ENCODE measurements around the gene NUP62. TPM values are rescaled to one million over a fixed set of nuclear protein-coding genes. Genes with fewer than 3 reads are reported as not detected.

The NUP62 gene
- total RNA-seq, 1 experiment from 2014 or later: 85.2 TPM

DNA sequence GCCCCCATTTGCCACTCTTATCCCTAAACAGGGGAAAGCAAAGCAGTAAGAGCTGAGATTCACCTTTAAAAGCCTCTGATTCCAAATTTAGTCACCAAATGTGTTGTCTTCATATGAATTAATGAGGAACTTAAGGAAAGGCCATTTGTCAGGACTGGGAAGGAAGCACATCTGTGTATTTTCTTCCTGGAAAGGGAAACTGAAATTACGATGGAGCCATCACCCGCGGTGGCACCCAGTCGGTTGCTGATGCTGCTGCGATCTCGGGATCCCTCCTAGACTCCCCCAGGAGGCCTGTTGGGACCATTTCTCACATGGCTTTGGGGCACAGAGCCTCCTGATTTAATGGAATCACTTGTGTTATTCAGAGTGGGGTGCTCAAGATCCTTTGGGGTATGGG, 25.2 kb downstream of the NUP62 start:
- Histone ChIP-seq H3K9me2 (ENCODE audit: insufficient read depth) (no peaks in the 10 kb centered on the region), H3K27ac (ENCODE audit: low read depth, low read length) (no peak overlapping the region), H3K4me2 (ENCODE audit: low read length) (no peak overlapping the region), H3K27me3 (ENCODE audit: insufficient read depth, low read length) (no peaks in the 10 kb centered on the region), H3K4me3 (replicated peaks in 1 of 2; ENCODE audit: low read depth in 1 of 2, low read length in 2 of 2) (no peak overlapping the region), H3K9me3 (ENCODE audit: control insufficient read depth in 1 of 2, insufficient read depth in 1 of 2, low read depth in 1 of 2, low read length in 2 of 2) (no peaks in the 10 kb centered on the region), H2AFZ (ENCODE audit: low read depth, low read length, poor library complexity, severe bottlenecking) (no peak overlapping the region), H4K20me1 (ENCODE audit: insufficient read depth) (no peaks in the 10 kb centered on the region), H3K4me1 (ENCODE audit: control insufficient read depth in 1 of 2, insufficient read depth in 2 of 2, low read length in 2 of 2) (no peaks in the 10 kb centered on the region), H3K9ac (ENCODE audit: low read length) (no peak overlapping the region), H3K79me2 (ENCODE audit: insufficient read depth, low read length) (peaks cover 4% of the 10 kb centered on the region; the same call in 1 of the 2 replicates), H3K36me3 (ENCODE audit: control insufficient read depth in 1 of 2, insufficient read depth in 2 of 2, low read length in 2 of 2) (peaks cover 4 to 26% of the 10 kb centered on the region in 2 experiments; a peak in 3 of 4 replicates)
- BruUV-seq (replicated peaks): no TSS peak
- TF ChIP-seq ZNF274 (IDR thresholded peaks at IDR 0.05; ENCODE audit: low read depth, low read length) (no peak), TCF7L2 (IDR thresholded peaks at IDR 0.05; ENCODE audit: borderline replicate concordance, extremely low read depth, insufficient read depth, insufficient read length) (no peak), CEBPB (IDR thresholded peaks at IDR 0.05; ENCODE audit: low read depth) (no peak), SIN3A (IDR thresholded peaks at IDR 0.05; ENCODE audit: low read depth) (no peak), JUND (IDR thresholded peaks at IDR 0.05) (no peak), ELF1 (IDR thresholded peaks at IDR 0.05; ENCODE audit: borderline replicate concordance, low read depth) (no peak), SP1 (IDR thresholded peaks at IDR 0.05; ENCODE audit: low read depth) (no peak), EZH2phosphoT487 (IDR thresholded peaks at IDR 0.05; ENCODE audit: borderline replicate concordance) (no peak), POLR2AphosphoS5 (IDR thresholded peaks at IDR 0.05; ENCODE audit: low read depth, low read length) (no peak), CBX3 (IDR thresholded peaks at IDR 0.05; ENCODE audit: low read depth) (no peak), SRF (IDR thresholded peaks at IDR 0.05; ENCODE audit: low read depth) (no peak), POLR2A (IDR thresholded peaks at IDR 0.05; ENCODE audit: borderline replicate concordance, extremely low read depth, insufficient read depth, insufficient read length) (no peak), FOSL1 (IDR thresholded peaks at IDR 0.05; ENCODE audit: low read depth) (no peak), YY1 (IDR thresholded peaks at IDR 0.05; ENCODE audit: extremely low read depth, insufficient replicate concordance, low read depth, low read length) (no peak)
- TF ChIP-seq, protein P1, sequence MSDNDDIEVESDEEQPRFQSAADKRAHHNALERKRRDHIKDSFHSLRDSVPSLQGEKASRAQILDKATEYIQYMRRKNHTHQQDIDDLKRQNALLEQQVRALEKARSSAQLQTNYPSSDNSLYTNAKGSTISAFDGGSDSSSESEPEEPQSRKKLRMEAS (IDR thresholded peaks at IDR 0.05): no peak
- TF ChIP-seq, protein P2, sequence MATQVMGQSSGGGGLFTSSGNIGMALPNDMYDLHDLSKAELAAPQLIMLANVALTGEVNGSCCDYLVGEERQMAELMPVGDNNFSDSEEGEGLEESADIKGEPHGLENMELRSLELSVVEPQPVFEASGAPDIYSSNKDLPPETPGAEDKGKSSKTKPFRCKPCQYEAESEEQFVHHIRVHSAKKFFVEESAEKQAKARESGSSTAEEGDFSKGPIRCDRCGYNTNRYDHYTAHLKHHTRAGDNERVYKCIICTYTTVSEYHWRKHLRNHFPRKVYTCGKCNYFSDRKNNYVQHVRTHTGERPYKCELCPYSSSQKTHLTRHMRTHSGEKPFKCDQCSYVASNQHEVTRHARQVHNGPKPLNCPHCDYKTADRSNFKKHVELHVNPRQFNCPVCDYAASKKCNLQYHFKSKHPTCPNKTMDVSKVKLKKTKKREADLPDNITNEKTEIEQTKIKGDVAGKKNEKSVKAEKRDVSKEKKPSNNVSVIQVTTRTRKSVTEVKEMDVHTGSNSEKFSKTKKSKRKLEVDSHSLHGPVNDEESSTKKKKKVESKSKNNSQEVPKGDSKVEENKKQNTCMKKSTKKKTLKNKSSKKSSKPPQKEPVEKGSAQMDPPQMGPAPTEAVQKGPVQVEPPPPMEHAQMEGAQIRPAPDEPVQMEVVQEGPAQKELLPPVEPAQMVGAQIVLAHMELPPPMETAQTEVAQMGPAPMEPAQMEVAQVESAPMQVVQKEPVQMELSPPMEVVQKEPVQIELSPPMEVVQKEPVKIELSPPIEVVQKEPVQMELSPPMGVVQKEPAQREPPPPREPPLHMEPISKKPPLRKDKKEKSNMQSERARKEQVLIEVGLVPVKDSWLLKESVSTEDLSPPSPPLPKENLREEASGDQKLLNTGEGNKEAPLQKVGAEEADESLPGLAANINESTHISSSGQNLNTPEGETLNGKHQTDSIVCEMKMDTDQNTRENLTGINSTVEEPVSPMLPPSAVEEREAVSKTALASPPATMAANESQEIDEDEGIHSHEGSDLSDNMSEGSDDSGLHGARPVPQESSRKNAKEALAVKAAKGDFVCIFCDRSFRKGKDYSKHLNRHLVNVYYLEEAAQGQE (IDR thresholded peaks at IDR 0.05; ENCODE audit: low read depth): no peak
- DNase-seq (ENCODE audit: low read depth, low spot score) (no peak), ATAC-seq (no peak)
- ChIA-PET CTCF (no interaction called here), POLR2A (no interaction called here), RAD21 (ENCODE audit: low non-redundant PET in 1 of 2, low total read pairs in 2 of 2, uncharacterized antibody in 2 of 2, unreplicated experiment in 2 of 2) (no interaction called here)
- intact Hi-C loops (cut with micrococcal nuclease): no loop called here
